ENCODE measurements around the gene THRB.

Gene THRB

GRCh38 chr3:24372559-24373197 is 122.0 kb downstream of the THRB start:
- no peak for DNase-seq

GRCh38 chr3:24370352-24371090 is 124.1 kb downstream of the THRB start:
- no peak for DNase-seq

GRCh38 chr3:24368605-24369004 is 126.0 kb downstream of the THRB start:
- no peak for DNase-seq

GRCh38 chr3:24367664-24368264 is 126.9 kb downstream of the THRB start:
- DNase-seq, result no peak

- no peak for DNase-seq
Observed at GRCh38 chr3:24367216-24367615, 127.4 kb downstream of the THRB start.

- no peak for DNase-seq
Observed at GRCh38 chr3:24365168-24365567, 129.5 kb downstream of the THRB start.

GRCh38 chr3:24364359-24364758 is 130.3 kb downstream of the THRB start:
- no peak for DNase-seq

GRCh38 chr3:24363242-24363641 is 131.4 kb downstream of the THRB start:
- no peak for DNase-seq

- no peak for DNase-seq
Observed at GRCh38 chr3:24361623-24362022, 133.0 kb downstream of the THRB start.

GRCh38 chr3:24360957-24361356 is 133.7 kb downstream of the THRB start:
- no peak for DNase-seq

- no peak for DNase-seq
Observed at GRCh38 chr3:24359645-24360462, 134.8 kb downstream of the THRB start.

- DNase-seq, result no peak
Observed at GRCh38 chr3:24359102-24359501, 135.5 kb downstream of the THRB start.

GRCh38 chr3:24357635-24358034 is 137.0 kb downstream of the THRB start:
- no peak for DNase-seq

- DNase-seq, result no peak
Observed at GRCh38 chr3:24355806-24356205, 138.8 kb downstream of the THRB start.

GRCh38 chr3:24354230-24354629 is 140.4 kb downstream of the THRB start:
- DNase-seq, result no peak

GRCh38 chr3:24352893-24353553 is 141.6 kb downstream of the THRB start:
- DNase-seq, result no peak

GRCh38 chr3:24351779-24352469 is 142.7 kb downstream of the THRB start:
- DNase-seq, result no peak

GRCh38 chr3:24349367-24350019 is 145.2 kb downstream of the THRB start:
- DNase-seq, result no peak

GRCh38 chr3:24348348-24348747 is 146.3 kb downstream of the THRB start:
- DNase-seq, result no peak

GRCh38 chr3:24344784-24345439 is 149.7 kb downstream of the THRB start:
- DNase-seq, result no peak
